A673 (cell line): ENCODE measurements around the gene XAGE3.

Source experiments
- EZH2 ChIP-seq: fragments of 200-600 bp; sonication (generic); IDR thresholded peaks from 2 replicates; pipeline ENCODE4 v1.6.1; 2017; ENCODE audit warnings: borderline replicate concordance, low read depth, mild to moderate bottlenecking, mixed read lengths, antibody characterized with exemption, low read length; ENCODE audit not compliant: poor library complexity, severe bottlenecking
- TF ChIP-seq, protein P1 (sequence below): fragments of 300-800, 200-600 bp; sonication (generic); conservative IDR thresholded peaks from 2 replicates; pipeline ENCODE4 v1.5.1; 2017; ENCODE audit warnings: low read depth, mild to moderate bottlenecking, antibody characterized with exemption, low read length, moderate library complexity, mixed read lengths

DNA sequence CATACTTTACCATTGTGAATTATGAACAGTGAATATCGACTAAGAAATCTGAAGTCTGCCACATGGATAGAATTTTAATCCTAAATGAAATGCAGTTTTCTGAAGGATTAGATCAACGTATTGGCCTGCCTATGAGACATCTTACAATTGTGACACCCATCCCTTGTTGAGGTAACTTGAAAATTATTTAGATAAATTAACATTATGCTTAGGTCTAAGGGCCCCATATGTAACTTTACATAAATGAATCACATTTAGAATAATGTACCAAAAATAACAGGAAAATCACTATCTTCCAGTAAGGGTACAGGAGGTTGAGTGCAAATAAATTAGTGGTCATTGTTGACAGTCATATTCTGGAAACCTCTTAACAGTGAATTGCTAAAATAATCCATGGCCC is 43.3 kb downstream of the XAGE3 start:
- TF ChIP-seq, protein P1, sequence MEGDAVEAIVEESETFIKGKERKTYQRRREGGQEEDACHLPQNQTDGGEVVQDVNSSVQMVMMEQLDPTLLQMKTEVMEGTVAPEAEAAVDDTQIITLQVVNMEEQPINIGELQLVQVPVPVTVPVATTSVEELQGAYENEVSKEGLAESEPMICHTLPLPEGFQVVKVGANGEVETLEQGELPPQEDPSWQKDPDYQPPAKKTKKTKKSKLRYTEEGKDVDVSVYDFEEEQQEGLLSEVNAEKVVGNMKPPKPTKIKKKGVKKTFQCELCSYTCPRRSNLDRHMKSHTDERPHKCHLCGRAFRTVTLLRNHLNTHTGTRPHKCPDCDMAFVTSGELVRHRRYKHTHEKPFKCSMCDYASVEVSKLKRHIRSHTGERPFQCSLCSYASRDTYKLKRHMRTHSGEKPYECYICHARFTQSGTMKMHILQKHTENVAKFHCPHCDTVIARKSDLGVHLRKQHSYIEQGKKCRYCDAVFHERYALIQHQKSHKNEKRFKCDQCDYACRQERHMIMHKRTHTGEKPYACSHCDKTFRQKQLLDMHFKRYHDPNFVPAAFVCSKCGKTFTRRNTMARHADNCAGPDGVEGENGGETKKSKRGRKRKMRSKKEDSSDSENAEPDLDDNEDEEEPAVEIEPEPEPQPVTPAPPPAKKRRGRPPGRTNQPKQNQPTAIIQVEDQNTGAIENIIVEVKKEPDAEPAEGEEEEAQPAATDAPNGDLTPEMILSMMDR: no peak
- TF ChIP-seq EZH2: no peak
